Measurements from ENCODE around the gene DBI.

DNA sequence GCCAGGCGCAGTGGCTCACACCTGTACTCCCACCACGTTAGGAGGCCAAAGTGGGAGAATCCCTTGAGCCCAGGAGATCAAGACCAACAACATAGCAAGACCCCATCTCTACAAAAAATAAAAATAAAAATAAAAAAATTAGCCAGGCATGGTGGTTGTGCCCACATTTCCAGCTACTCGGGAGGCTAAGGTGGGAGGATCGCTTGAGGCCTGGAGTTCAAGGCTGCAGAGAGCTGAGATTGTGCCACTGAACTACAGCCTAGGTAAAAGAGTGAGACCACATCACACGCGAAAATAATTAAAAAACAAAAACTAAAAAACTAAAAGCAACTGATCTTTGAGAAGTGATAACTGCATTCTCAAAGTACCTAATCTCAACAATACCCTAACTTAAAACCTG is 2.0 kb upstream of the DBI start:
- no peak for TF ChIP-seq CTCF (conservative IDR thresholded peaks at IDR 0.05 in 1 of 2, IDR thresholded peaks at IDR 0.05 in 1 of 2; ENCODE audit: low read depth in 1 of 2, low read length in 2 of 2)
- no peak for TF ChIP-seq EZH2 (IDR thresholded peaks at IDR 0.05; ENCODE audit: low read length, missing control alignments)

Data from fibroblast of lung (primary cell).